SU-DHL-6 (cell line): ENCODE measurements around the gene NAA10.

Experiments
- H2AFZ ChIP-seq: fragments of 200-600 bp; sonication (generic); 2 replicates; pipeline ENCODE4 v1.6.1; 2014; ENCODE audit warnings: low read depth, mild to moderate bottlenecking, moderate library complexity, mixed read lengths, antibody characterized with exemption, low read length; ENCODE audit not compliant: severe bottlenecking
- H3F3A ChIP-seq: fragments of 200-600 bp; shearing (Covaris generic); 2 replicates; pipeline ENCODE4 v1.6.0; 2016; ENCODE audit warnings: antibody characterized with exemption, mild to moderate bottlenecking; ENCODE audit not compliant: insufficient read depth
- H3K27ac ChIP-seq: fragments of 200-600 bp; sonication (generic); 2 replicates; pipeline ENCODE4 v1.5.1; 2016; ENCODE audit warnings: low read depth, mild to moderate bottlenecking, low read length, moderate library complexity, mixed read lengths
- H3K27me3 ChIP-seq: fragments of 200-600 bp; sonication (generic), shearing (Covaris generic); 2 replicates; pipeline ENCODE4 v1.6.0; 2014; ENCODE audit warnings: mild to moderate bottlenecking, low read length
- H3K36me3 ChIP-seq: fragments of 200-600 bp; sonication (generic); 2 replicates; pipeline ENCODE4 v1.6.1; 2014; ENCODE audit warnings: mild to moderate bottlenecking, low read length, mixed read lengths
- H3K4me2 ChIP-seq: fragments of 300-600, 200-600 bp; shearing (Covaris generic), sonication (generic); 2 replicates; pipeline ENCODE4 v1.6.0; 2014; ENCODE audit warnings: low read length, low read depth, mild to moderate bottlenecking; ENCODE audit not compliant: poor library complexity, severe bottlenecking
- H3K4me3 ChIP-seq: fragments of 200-600 bp; sonication (generic); 2 replicates; pipeline ENCODE4 v1.5.1; 2014; ENCODE audit warnings: antibody characterized with exemption, low read length, mild to moderate bottlenecking, mixed read lengths; ENCODE audit not compliant: insufficient read depth, poor library complexity, severe bottlenecking
- H3K79me2 ChIP-seq: fragments of 200-600 bp; sonication (generic); 2 replicates; pipeline ENCODE4 v1.6.1; 2014; ENCODE audit warnings: mild to moderate bottlenecking, low read length, moderate library complexity; ENCODE audit not compliant: insufficient read depth
- H3K9ac ChIP-seq: fragments of 200-600 bp; sonication (generic); 2 replicates; pipeline ENCODE4 v1.7.0; 2014; ENCODE audit warnings: mild to moderate bottlenecking, low read length
- H3K9me2 ChIP-seq: fragments of 200-600 bp; sonication (generic); replicated peaks from 2 replicates; pipeline ENCODE4 v1.6.1; 2014; ENCODE audit warnings: low read length; ENCODE audit not compliant: insufficient read depth
- H3K9me3 ChIP-seq: fragments of 200-600 bp; sonication (generic); 2 replicates; pipeline ENCODE4 v1.6.1; 2014; ENCODE audit warnings: low read length, mixed read lengths; ENCODE audit not compliant: insufficient read depth
- H4K20me1 ChIP-seq: fragments of 200-600 bp; sonication (generic); 2 replicates; pipeline ENCODE4 v1.6.1; 2014; ENCODE audit warnings: low read depth, mild to moderate bottlenecking, antibody characterized with exemption, low read length, moderate library complexity, mixed read lengths
- CTCF ChIP-seq: fragments of 200-600 bp; sonication (generic); IDR thresholded peaks from one replicate; pipeline ENCODE4 v1.5.1; 2017; ENCODE audit warnings: antibody characterized with exemption, mild to moderate bottlenecking, low read length, moderate library complexity; ENCODE audit not compliant: insufficient read depth, poor library complexity, severe bottlenecking
- EZH2phosphoT487 ChIP-seq: fragments of 200-600 bp; sonication (generic), shearing (Covaris generic); conservative IDR thresholded peaks from 2 replicates; pipeline ENCODE4 v1.6.1; 2018; ENCODE audit warnings: mild to moderate bottlenecking, antibody characterized with exemption, low read length, moderate library complexity, mixed read lengths

Gene NAA10

DNA sequence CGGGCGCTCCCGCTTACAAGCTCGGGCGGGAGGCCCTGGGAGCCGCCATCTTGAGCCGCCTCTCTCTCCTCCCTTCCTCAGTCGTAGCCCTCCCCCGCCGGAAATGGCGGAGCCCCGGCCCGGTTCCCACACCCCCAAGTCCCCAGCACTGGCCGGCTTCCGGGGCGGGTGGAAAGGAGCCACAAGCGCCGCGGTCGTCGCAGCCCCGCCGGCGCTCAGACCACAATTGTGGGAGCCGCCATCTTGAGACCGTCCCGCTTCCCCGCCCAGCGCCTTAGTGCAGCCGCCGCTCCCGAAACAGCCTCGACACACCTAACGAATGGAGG, 36.2 kb upstream of the NAA10 start:
- Histone ChIP-seq H3F3A (peaks cover 4% of the 10 kb centered on the region; the same call in 1 of the 2 replicates), H2AFZ (no peak overlapping the region)
- no peak for TF ChIP-seq CTCF
- TF ChIP-seq EZH2phosphoT487, result no peak

DNA sequence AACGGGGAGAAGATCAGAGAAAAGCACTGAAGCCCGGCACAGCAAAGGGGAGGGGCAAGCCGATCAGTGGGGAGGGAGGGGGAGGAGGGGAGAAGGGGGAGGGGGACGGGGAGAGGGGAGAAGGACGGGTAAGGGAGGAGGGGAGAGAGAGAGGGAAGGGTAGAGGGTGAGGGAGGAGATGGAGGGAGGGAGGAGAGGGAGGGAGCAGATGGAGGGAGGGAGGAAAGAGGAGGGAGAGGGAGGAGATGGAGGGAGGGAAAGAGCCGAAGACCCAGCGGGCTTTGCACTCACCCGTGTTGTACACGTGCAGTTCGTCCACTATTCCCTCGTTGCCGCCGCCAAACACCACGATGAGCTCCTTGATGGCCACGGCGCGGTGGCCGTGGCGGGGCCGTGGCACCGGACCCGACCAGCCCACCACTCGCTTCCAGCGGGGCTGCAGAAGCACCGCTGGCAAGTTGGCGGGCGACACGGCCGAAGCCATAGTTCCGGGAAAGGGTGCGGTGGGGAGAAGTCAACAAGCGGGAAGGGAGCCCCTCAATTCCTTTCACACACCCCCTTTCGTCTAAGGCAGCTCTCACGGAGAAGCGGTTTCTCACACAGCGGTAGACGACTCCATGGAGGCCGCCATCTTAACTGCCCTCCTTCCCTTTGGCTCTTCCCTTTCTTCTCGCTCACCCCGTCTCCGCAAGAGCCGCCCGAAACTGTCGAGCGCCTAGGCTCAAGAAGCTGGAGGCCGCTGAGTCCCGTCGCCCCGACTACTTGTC, 35.7 kb upstream of the NAA10 start:
- Histone ChIP-seq H3K9me2 (no peaks in the 10 kb centered on the region), H3K9me3 (no peaks in the 10 kb centered on the region), H3K27ac (peak overlapping the region; percentile 99), H3K36me3 (0 out of 2 replicates have a peak, but pooled peaks cover 4% of the 10 kb centered on the region), H3K27me3 (no peaks in the 10 kb centered on the region), H3K79me2 (peaks cover 59% of the 10 kb centered on the region), H3F3A (peaks cover 4% of the 10 kb centered on the region; the same call in 1 of the 2 replicates), H3K4me3 (peak overlapping the region; percentile 96), H4K20me1 (peaks cover 12% of the 10 kb centered on the region), H3K4me2 (peak overlapping the region; percentile 96), H3K9ac (peak overlapping the region; percentile 100), H2AFZ (no peak overlapping the region)
- TF ChIP-seq CTCF (no peak), EZH2phosphoT487 (no peak)

More for the DNA sequence above, 36.2 kb upstream of the NAA10 start:
- H4K20me1 ChIP-seq, result peaks cover 12% of the 10 kb centered on the region
- H3K79me2 ChIP-seq, result peaks cover 54% of the 10 kb centered on the region
- H3K9ac ChIP-seq, result peak overlapping the region; percentile 100
- no peaks in the 10 kb centered on the region for H3K9me2 ChIP-seq
- H3K27me3 ChIP-seq, result no peaks in the 10 kb centered on the region
- H3K4me2 ChIP-seq, result peak overlapping the region; percentile 96
- no peaks in the 10 kb centered on the region for H3K9me3 ChIP-seq
- peak overlapping the region; percentile 96 for H3K4me3 ChIP-seq
- 0 out of 2 replicates have a peak, but pooled peaks cover 4% of the 10 kb centered on the region for H3K36me3 ChIP-seq
- peak overlapping the region; percentile 99 for H3K27ac ChIP-seq

- peak overlapping the region; percentile 100 for H3K9ac ChIP-seq
- no peaks in the 10 kb centered on the region for H3K9me3 ChIP-seq
- H3K4me3 ChIP-seq, result peak overlapping the region; percentile 96
- H2AFZ ChIP-seq, result no peak overlapping the region
- 0 out of 2 replicates have a peak, but pooled peaks cover 4% of the 10 kb centered on the region for H3K36me3 ChIP-seq
- no peaks in the 10 kb centered on the region for H3K27me3 ChIP-seq
- peak overlapping the region; percentile 99 for H3K27ac ChIP-seq
- peaks cover 65% of the 10 kb centered on the region for H3K79me2 ChIP-seq
- H4K20me1 ChIP-seq, result peaks cover 14% of the 10 kb centered on the region
- H3K4me2 ChIP-seq, result peak overlapping the region; percentile 96
- TF ChIP-seq CTCF (no peak), EZH2phosphoT487 (no peak)
- no peaks in the 10 kb centered on the region for H3K9me2 ChIP-seq
- H3F3A ChIP-seq, result peaks cover 4% of the 10 kb centered on the region; the same call in 1 of the 2 replicates
Measured at GRCh38 chrX:153969904-153970356, 35.1 kb upstream of the NAA10 start.
